Measurements from ENCODE around the gene SDCBP2.
A peak's percentile ranks its signal among the peaks of the same experiment; 100 is the strongest.

Gene SDCBP2

GRCh38 chr20:1327827-1328679 is 886 bp downstream of the SDCBP2 start:
- peak; percentile 47 for DNase-seq

- DNase-seq = peak; percentile 58
Measured at GRCh38 chr20:1327241-1327653, 1.7 kb downstream of the SDCBP2 start.

DNA sequence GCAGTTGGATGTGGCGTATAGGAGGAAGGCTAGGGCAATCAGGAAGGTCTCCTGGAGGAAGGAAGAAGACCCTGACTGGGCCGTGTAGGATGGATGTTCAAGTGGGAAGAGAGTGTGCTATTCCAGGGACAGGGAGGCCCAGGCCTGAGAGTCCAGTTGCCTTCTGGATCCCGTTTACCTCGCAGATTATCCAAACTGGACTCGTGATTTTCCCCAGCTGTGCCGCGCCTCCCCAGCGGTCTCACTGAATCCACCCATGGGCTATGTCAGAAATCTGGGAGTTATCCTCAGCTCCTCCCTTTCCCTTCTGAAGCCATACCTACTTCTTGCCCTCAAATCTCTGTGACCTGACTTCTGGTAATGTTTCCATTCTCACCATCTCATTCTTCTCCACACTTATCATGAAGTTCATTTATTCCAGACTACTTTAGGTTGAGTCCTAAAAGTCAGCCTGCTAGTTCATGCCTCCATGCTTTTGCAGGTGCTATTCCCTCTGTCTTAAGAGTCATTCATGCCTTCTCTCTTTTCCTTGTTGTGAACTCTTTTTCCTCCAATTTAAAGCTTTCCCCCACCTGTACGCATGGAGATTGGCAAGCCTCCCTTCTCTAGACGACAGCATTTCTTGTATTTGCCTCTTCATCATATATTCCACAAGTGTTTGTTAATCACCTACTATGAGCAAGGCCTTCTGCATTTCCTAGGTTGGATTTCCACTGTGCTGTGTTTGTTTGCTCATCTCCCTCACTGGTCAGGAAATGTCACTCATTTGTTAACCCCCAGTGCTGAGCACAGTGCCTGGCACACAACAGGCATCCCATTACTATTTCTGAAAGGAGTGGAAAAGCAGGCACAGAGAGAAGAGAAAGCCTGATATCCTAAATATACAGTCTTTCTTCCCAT is 2.7 kb downstream of the SDCBP2 start:
- DNase-seq = peak; percentile 42

GRCh38 chr20:1325173-1326030 is 3.5 kb downstream of the SDCBP2 start:
- DNase-seq = peak; percentile 99

DNA sequence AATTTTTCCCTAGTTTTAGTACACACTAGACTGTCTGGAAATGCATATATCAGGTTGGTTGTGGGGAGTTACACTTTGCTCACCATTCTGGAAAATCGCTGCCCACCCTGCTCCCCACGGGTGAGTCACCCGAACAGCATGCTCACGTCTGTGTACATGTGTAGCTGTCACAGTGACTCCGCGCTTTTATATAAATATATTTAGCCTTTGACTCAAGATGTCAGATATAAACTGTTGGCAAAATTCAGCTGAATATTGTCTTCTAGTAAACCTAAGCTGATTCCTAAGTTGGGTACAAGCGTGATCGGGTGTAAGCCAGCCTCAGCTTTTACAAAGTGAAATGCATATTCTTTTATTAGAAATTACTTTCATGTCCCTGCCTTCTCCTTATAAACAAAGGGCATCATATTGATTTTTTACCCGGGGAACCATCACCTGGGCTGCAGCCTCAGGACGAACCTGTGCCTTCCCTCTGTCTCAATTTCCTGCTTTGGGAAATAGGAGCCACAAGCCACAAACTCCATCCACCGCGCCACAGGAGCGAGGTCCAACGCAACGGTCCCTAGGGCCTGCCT is 4.3 kb downstream of the SDCBP2 start:
- peak; percentile 54 for DNase-seq

DNA sequence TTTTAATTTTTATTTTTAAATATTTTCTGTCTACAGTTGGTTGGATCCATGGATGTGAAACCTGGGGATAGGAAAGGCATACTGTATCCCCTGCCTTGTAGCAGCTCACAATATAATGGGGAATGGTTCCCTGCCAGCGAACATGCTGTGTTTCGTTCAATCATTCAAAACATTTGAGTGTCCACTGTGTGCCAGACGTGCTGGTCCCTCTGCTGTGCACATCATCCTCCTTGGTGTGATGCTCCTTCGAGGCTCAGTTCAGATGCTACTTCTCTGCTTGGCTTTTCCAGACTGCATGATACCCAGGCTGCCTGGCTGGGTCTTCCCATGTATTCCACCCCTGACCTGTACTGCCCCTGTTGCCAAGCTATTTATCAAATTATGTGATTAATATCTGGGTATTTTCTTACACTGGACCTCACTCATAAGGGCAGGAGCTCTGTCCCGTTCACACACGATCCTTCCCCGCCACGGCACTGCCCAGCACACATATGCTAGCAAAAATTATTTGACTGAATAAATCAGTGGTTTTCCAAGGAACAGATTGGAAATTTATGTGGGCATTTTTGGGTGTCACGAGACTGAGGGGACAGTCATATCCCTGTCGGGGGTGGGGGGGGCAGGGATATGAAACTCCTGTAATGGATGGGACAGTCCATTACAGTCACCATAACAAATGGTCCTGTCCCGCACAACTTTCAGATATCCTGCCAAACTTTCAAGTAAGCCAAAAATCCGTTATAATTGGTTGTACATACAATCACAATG is 4.9 kb downstream of the SDCBP2 start:
- DNase-seq = no peak

GRCh38 chr20:1323256-1323655 is 5.7 kb downstream of the SDCBP2 start:
- no peak for DNase-seq

DNA sequence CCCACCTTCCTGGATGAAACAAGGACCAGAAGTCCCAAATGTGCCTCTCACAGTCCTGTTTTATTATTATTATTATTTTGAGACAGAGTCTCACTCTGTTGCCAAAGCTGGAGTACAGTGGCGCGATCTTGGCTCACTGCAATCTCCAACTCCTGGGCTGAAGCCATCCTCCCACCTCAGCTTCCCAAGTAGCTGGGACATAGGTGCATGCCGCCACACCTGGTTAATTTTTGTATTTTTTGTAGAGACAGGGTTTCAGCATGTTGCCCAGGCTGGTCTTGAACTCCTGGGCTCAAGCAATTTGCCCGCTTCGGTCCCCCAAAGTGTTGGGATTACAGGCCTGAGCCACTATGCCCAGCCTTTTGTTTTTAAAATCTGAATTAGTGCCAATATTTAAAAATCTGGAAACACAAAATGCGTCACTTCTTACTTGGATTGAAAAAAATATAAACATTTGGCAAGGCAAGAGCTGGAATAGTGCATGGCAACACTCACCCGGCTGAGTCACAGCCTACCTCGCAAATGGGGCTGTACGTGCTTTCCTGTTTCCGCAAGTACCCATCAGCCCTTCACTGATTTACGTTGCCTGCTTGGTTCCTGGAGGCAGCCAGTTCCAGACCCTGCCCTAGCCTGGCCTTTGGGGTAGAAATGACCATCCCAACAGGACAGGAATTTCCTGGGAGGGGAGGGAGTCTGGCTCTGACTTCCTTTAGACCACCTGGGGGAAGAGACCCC is 6.3 kb downstream of the SDCBP2 start:
- DNase-seq = no peak

GRCh38 chr20:1321654-1321939 is 7.3 kb downstream of the SDCBP2 start:
- DNase-seq = no peak

- DNase-seq = no peak
Measured at GRCh38 chr20:1320902-1321653, 7.9 kb downstream of the SDCBP2 start.

- no peak for DNase-seq
Measured at GRCh38 chr20:1320016-1320415, 8.9 kb downstream of the SDCBP2 start.

- DNase-seq = no peak
Measured at GRCh38 chr20:1319462-1319861, 9.5 kb downstream of the SDCBP2 start.

DNA sequence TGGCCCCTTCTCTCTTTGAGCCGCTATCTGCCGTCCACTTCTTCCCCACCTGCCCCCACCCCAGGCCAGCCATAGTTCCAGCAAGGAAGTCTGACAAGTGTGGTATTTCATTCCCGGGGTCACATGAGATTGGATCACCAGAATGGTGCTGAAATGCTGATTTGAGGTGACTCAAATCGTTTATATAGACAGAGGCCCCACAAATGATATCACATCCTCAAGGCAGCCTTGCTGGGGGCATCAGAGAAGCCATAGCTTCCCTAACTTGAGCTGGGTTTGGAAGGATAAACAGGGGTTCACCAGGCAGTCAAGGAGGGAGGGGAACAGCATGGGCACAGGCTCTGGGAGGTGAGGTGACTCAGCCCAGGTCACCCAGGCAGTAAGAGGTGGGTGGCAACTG is 9.9 kb downstream of the SDCBP2 start:
- no peak for DNase-seq

DNA sequence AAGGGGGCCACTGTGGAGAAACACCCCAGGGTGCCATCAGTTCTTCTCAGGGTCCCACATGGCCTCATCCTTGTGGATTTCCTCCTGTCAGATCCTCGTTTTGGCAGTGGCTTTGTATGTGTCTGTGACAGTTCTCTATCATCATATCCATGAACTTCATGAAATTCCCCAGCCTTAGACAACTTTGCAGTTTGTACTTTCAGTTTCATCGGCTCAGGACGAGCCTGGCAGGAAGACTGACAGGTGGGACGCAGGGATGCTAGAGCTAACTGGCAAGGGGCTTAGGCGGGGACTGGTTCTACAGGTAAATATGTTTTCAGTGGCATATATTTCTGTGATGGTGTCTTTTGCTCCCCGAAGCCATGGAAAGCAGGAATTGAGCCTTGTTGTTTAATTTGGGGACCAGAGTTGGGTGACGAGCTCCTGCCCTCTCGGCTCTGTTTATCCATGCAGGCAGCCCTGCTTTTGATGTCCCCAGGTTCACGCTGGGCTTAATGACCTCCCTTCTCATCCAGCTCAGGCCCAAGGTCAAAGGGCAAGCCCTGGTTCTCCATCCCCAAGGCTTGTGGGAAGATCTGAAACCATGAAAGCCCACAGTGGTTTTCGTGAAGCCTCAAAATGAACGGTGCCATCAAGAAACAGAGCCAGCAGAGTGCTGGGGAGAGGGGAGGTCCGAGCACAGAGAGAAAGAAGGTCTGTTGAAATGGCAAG is 11.2 kb downstream of the SDCBP2 start:
- no peak for DNase-seq

DNA sequence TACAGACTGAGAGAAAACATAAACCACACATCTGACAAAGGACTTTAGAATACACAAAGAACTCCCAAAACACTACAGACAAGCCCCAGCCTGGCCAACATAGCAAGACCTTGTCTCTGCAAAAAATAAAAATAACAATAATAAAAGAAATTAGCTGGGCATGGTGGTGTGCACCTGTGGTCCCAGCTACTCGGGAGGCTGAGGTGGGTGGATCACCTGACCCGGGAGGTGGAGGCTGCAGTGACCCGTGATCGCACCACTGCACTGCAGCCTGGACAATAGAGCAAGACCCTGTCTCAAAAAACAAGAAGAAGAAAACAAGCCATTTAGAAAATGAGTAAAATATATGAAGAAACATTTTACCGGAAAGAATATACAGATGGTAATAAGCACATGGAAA is 13.1 kb downstream of the SDCBP2 start:
- DNase-seq = no peak

DNA sequence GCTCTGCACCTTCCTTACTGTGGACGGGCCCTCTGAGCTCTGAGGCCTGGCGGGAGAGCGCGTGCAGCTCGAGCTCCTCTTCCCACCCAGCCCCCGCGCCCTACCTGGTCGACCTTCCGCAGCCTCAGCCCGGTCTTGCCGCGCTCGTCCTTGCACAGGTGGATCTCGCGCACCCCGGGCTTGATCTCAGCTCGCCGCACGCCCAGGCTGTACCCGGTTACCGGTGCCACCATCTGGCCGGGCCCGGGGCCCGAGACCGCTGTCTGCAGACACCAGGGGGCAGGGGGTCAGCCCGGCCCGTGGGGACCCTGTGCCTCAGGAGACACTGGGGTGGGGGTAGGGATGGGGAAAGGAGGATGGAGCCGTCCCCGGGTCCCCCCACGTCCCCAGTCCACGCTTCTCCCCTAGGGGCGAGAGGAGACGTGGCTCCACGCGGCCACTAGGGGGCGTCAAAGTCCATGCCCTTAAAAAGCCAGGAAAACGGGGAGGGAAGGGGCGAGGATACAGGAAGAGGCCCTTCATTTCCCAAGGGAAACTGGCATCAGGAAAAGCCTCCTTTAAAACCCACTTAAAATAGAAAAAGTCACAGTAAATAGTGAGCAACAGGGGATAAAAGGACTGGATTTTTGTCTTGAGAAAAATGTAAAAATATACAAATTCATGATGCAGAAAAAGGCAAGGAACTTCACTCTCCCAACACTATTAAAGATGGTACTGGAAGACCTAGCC is 15.5 kb downstream of the SDCBP2 start:
- DNase-seq = peak; percentile 89

- DNase-seq = no peak
Measured at GRCh38 chr20:1312904-1313235, 16.1 kb downstream of the SDCBP2 start.

DNA sequence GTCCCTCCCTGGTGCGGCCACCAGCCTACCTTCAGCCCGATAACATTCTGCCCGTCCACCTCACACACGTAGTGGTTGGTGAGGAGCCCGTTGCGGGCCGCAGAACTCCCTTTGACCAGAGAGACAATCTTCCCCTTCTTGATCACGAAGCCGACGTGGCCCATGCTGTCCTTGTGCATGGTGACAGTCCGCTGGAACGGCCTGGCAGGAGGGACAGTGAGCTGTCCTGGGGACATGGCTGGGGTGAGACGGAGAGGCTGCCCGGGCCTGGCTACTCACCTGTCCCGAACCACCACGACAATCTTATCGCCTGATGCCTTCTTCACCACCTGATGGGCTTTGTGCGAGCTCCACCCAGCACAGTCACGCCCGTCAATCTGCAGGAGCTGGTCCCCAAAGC is 16.6 kb downstream of the SDCBP2 start:
- no peak for DNase-seq

GRCh38 chr20:1310506-1311190 is 18.3 kb downstream of the SDCBP2 start:
- no peak for DNase-seq
